K562 treated with DMSO at 1 percent for 48 hours (cell line): Measurements from ENCODE around the gene CMTM7. TPM values are rescaled to one million over a fixed set of nuclear protein-coding genes. Genes with fewer than 3 reads are reported as not detected.

ENCODE experiments used
- total RNA-seq: library from RNA; unstranded; fragments of 300-600 nt; gene quantifications from 2 replicates; pipeline ENCODE4 v1.2.3, GENCODE V29; 2022; ENCODE audit warnings: low replicate concordance; ENCODE audit errors: extremely low read depth

The CMTM7 gene, protein sequence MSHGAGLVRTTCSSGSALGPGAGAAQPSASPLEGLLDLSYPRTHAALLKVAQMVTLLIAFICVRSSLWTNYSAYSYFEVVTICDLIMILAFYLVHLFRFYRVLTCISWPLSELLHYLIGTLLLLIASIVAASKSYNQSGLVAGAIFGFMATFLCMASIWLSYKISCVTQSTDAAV
- not detected in 2 replicates for total RNA-seq

DNA sequence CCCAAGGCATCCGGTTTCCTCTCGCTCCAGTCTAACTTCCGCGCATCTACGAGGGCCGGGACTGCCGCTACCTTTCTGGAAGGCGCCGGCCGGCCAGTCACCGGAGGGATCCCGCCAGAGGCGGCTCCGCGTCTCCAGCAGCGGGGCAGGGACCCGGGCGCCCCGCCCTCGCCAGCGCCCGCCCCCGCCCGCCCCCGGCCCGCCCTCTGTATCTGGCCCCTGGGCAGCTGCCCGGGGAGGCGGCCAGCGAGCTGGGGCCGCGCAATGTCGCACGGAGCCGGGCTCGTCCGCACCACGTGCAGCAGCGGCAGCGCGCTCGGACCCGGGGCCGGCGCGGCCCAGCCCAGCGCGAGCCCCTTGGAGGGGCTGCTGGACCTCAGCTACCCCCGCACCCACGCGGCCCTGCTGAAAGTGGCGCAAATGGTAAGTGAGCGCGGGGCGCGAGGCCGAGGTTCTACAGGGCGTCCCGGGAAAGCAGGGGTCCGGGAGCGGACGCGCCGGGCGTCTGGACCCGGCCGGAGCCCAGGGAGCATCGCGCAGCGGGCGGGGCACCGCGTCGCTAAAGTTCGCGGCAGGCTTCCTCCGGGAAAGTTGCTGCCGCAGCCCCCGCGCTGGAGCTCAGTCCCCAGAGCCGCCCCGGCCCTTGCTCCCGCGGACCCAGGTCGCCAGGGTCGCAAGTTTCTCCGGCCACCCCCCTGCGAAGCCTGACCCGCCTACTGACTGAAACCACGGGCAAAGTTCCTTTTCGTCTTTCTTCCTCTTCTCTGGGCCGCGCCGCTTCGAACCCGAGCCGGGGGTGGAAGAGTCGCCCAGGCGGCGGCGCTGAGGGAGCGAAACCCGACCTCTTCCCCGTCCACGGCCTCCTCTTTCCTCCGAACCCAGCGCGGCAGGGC lies at the start of gene CMTM7:
Gene CMTM7 (plus strand): TSS at position 211 of the 893 bp plus-strand sequence. CDS start 54 bp downstream, at position 265.

DNA sequence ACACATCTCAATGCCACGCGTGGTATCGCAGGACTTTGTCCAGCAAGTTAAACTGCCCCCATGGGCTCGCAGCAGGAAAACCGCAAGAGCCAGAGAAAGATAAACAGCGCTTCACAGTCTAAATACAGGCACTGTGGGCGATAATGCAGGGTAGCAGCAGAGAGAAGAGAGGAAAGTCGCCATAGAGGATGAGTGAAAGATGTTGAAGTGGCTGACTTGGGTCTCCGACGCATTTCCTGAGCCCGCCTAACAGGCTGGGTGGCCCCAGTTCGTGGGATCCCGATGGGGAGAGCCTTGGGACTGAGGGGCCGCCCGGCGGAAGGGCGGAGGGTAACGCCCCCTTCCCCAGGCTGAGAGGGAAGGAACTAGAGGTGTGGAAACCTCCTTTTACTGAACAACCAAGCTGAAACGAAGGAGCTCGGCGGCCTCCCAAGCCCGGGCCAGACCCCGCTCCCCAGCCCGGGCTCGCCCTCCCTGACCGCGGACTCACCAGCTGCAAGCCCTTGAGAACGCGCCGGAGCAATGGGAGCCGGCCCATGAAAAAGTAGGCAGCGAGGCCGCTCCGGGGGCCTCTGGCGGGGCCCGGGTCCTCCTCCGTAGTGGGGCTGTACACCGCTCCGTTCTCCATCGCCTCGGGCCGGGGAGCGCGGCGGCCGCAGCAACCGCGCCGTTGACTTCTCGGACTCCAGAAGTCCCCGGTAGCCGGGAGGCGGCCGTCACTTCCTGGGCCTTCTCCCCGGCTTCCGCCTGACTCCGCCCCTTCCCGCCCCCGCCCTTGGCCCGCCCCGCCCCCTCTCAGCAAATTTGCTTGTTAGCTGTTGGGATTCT lies 110.7 kb downstream of the CMTM7 start, which contains the start of gene CMTM6:
Gene CMTM6 (minus strand): TSS at position 735 of the 828 bp plus-strand sequence. CDS start 107 bp downstream, at position 628.

Other genes starting within 250 kb of the CMTM7 start
- gene CMTM8, start 153.2 kb upstream of the CMTM7 start, total RNA-seq, result not detected in 2 replicates
- gene CMTM6, start 111.0 kb downstream of the CMTM7 start, total RNA-seq, result not detected in 2 replicates
- gene DYNC1LI1, start 179.0 kb downstream of the CMTM7 start, total RNA-seq, result not detected in 2 replicates